ENCODE results near the gene NFATC2. TPM values are rescaled to one million over a fixed set of nuclear protein-coding genes. Genes with fewer than 3 reads are reported as not detected.

NFATC2 gene
- total RNA-seq, 4 donors from 2014 or later = 4.1 to 51.5 (median 8.7) TPM

DNA sequence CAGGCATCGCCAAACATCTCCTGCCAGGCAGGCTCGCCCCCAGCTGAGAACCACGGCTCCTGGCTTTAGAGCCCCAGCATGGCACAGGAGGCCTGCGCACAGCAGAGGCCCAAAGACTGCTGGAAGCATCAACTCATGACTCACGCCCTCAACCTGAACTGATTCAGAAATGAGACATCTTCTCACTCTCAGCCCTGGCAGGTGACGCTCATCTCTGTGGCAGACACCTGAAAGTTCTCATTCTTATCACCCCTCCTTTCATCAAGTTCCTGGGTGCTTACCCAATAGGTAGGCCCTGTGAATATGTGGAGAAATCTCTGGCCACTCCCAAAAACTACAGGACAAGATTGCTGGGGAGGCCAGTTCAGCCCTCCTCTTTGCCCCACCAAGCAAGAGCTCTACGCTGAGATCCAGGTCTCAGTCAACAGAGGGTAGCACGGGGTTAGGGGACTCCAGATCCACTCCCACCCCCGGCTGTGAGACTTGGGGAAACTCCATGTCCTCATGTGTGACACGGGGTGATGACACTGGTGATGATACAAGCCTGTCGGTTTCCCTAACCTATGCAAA, 11.3 kb downstream of the NFATC2 start:
- no peak for TF ChIP-seq CTCF (IDR thresholded peaks at IDR 0.05)
- DNase-seq (ENCODE audit: low spot score) = no peak
- ATAC-seq (ENCODE audit: low FRiP score) = no peak

DNA sequence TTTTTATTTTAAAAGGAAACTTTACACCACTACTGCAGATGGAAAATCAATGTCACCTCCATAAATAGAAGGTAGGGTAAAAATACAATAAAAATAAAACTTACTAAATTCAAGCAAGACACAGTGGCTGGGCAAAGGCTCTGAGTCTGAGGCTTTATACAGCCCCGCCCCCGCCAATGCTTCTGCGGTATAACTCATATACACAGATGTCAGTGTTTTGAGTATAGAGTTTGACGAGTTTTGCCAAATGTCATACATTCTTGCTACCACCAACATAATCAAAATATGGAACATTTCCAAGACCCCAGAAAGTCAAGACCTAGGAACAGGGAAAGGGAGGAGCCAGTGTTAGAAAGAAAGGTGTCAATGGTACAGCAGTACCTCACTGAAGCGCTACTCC, 12.8 kb downstream of the NFATC2 start:
- no peak for TF ChIP-seq CTCF (IDR thresholded peaks at IDR 0.05)
- no peak for ATAC-seq (ENCODE audit: low FRiP score)

GRCh38 chr20:51529081-51529681, 13.3 kb downstream of the NFATC2 start:
- ATAC-seq (ENCODE audit: low FRiP score) (peak; percentile 29), DNase-seq (ENCODE audit: low spot score) (no peak)
- no peak for TF ChIP-seq CTCF (IDR thresholded peaks at IDR 0.05)

More for the DNA sequence above, 12.8 kb downstream of the NFATC2 start:
- DNase-seq (ENCODE audit: low spot score) = no peak

DNA sequence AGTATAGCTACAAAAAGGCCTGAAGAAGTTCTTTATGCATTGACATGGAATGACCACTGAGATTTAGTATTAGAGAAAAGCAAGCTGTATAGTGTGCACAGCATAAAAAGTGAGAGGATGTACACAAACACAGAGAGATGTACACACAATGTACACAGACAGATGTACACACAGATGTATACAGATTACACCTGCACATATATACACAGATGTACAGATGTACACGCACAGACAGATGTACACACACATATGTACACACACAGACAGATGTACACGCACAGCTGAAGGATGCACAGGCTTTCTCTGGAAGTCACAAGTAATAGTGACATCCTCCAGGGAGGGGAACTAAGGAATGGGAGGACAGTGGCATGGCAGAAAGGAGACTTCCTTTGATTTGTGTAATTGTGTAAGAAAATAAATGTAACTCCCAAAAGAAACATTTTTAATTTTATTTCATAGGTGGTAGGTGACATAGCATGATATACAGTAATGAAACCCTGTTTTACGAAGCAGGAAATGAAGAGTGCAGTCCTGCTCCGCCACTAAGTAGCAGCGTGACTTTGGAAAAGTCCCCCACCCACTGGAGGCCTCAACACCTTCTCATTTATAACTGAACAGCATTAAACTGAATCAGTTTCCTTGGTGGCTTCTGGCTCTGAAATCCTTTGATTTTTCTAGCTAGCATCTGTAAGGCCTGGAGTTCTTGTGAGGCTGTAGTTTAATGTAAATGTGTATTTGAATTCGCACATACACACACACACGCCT, 14.1 kb downstream of the NFATC2 start:
- TF ChIP-seq CTCF (IDR thresholded peaks at IDR 0.05) = no peak
- DNase-seq (ENCODE audit: low spot score) = no peak
- no peak for ATAC-seq (ENCODE audit: low FRiP score)

- ATAC-seq (ENCODE audit: low FRiP score) = no peak
- DNase-seq (ENCODE audit: low spot score) = no peak
- TF ChIP-seq CTCF (IDR thresholded peaks at IDR 0.05) = no peak
Observed at GRCh38 chr20:51526754-51527153, 15.8 kb downstream of the NFATC2 start.

- no peak for TF ChIP-seq CTCF (IDR thresholded peaks at IDR 0.05)
- no peak for DNase-seq (ENCODE audit: low spot score)
- ATAC-seq (ENCODE audit: low FRiP score) = no peak
Observed at GRCh38 chr20:51526106-51526470, 16.4 kb downstream of the NFATC2 start.

Measured in omental fat pad (tissue), 4 donors.